Measurements from ENCODE around the gene ADCYAP1R1. TPM values are rescaled to one million over a fixed set of nuclear protein-coding genes. Genes with fewer than 3 reads are reported as not detected.

Gene ADCYAP1R1
- total RNA-seq, 1 experiment from 2014 or later: 8.9 TPM

DNA sequence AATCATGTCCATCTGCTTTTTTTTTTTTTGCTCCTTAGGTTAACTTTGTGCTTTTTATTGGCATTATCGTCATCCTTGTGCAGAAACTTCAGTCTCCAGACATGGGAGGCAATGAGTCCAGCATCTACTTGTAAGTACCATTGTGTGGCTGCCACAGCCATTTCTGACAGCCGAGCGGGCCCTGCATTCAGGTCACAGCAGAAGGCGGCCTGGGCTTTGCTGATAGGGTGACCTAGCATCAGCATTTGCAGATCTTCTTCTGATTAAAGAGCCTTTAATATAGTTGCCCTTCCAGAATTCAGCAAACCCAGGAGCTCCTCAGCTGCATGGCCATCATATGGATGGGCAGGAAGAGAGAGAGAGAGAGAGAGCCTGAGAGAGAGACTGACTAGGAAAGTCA, 40.5 kb downstream of the ADCYAP1R1 start:
- H3K36me3 Mint-ChIP-seq (ENCODE audit: insufficient read depth in 1 of 3, low read depth in 3 of 3): peaks cover 0 to 5% (median 0%) of the 10 kb centered on the region in 3 experiments; a peak in 2 of 7 replicates
- Histone ChIP-seq H2BK20ac (ENCODE audit: low read depth, low read length, poor library complexity, severe bottlenecking) (no peak overlapping the region), H3K14ac (ENCODE audit: insufficient read depth, low read length) (no peak overlapping the region), H2BK120ac (ENCODE audit: low read depth, low read length, poor library complexity, severe bottlenecking) (no peak overlapping the region), H3K9me3 (ENCODE audit: control insufficient read depth, low read depth, low read length) (no peaks in the 10 kb centered on the region), H3K4me2 (ENCODE audit: insufficient read depth, insufficient read length, low read length) (no peak overlapping the region), H3K79me2 (ENCODE audit: insufficient read depth, low read length) (no peaks in the 10 kb centered on the region), H2AFZ (ENCODE audit: low read length) (no peak overlapping the region), H3K23me2 (ENCODE audit: insufficient read length, low read depth, low read length, poor library complexity, severe bottlenecking) (no peaks in the 10 kb centered on the region), H3K18ac (ENCODE audit: insufficient read length, low read depth, low read length) (no peak overlapping the region), H3T11ph (ENCODE audit: low read length) (no peak overlapping the region), H4K8ac (replicated peaks; ENCODE audit: insufficient read length, low read depth, low read length) (no peak overlapping the region), H3K27ac (ENCODE audit: insufficient read length, low read depth, low read length) (no peak overlapping the region), H4K5ac (ENCODE audit: insufficient read length, low read depth, low read length) (no peak overlapping the region), H4K91ac (ENCODE audit: insufficient read length, low read depth, low read length) (no peak overlapping the region), H2BK12ac (ENCODE audit: insufficient read length, low read depth, low read length) (no peak overlapping the region), H2BK5ac (ENCODE audit: insufficient read length, low read length) (no peak overlapping the region), H3K23ac (ENCODE audit: insufficient read length, low read depth, low read length) (no peak overlapping the region), H3K4ac (ENCODE audit: low read depth, low read length) (no peak overlapping the region), H3K9ac (ENCODE audit: extremely low read depth, insufficient read length, low read length) (no peak overlapping the region), H2AK5ac (ENCODE audit: insufficient read length, low read length) (no peak overlapping the region), H2BK15ac (ENCODE audit: low read depth, low read length) (no peak overlapping the region), H3K56ac (ENCODE audit: insufficient read length, low read depth, low read length) (no peak overlapping the region), H3K4me1 (ENCODE audit: insufficient read depth, low read length) (no peaks in the 10 kb centered on the region), H3K27me3 (ENCODE audit: insufficient read depth, low read length) (no peaks in the 10 kb centered on the region), H3K79me1 (ENCODE audit: insufficient read depth, low read depth, low read length, poor library complexity, severe bottlenecking) (no peaks in the 10 kb centered on the region), H4K20me1 (ENCODE audit: control insufficient read depth, insufficient read depth, insufficient read length) (no peaks in the 10 kb centered on the region)
- H3K27ac Mint-ChIP-seq: no peak overlapping the region
- WGBS (ENCODE audit: extremely low coverage, insufficient read length, low lambda C conversion rate): no CpG with 5 or more reads among the region's 4 CpGs
- H3K4me1 Mint-ChIP-seq: peaks cover 8 to 13% of the 10 kb centered on the region in 2 experiments
- no peak for TF ChIP-seq CTCF (conservative IDR thresholded peaks at IDR 0.05)
- no peaks in the 10 kb centered on the region for H3K9me3 Mint-ChIP-seq
- no peaks in the 10 kb centered on the region; the same call in 1 of the 2 replicates for H3K27me3 Mint-ChIP-seq (ENCODE audit: low read depth)
- DNase-seq: no peak
- H3K4me3 Mint-ChIP-seq: no peak overlapping the region; a peak in 1 of 5 replicates
